IPS DF 6.9 (cell line): Measurements from ENCODE around the gene DUSP15.

Experiments
- DNase-seq: peaks from one replicate; pipeline ENCODE4 v3.0.0-alpha.2; 2013; ENCODE audit warnings: low read depth, low spot score
- H3K27ac ChIP-seq: one replicate; pipeline ENCODE4 v1.5.1; 2013; ENCODE audit warnings: low read length, control low read depth
- H3K27me3 ChIP-seq: 2 replicates; pipeline ENCODE4 v1.6.1; 2013; ENCODE audit warnings: mild to moderate bottlenecking, low read length; ENCODE audit not compliant: control insufficient read depth, insufficient read depth
- H3K36me3 ChIP-seq: 2 replicates; pipeline ENCODE4 v1.6.1; 2013; ENCODE audit warnings: low read length; ENCODE audit not compliant: control insufficient read depth, insufficient read depth
- H3K4me1 ChIP-seq: 2 replicates; pipeline ENCODE4 v1.6.1; 2013; ENCODE audit warnings: low read length; ENCODE audit not compliant: control insufficient read depth, insufficient read depth
- H3K4me3 ChIP-seq: 2 replicates; pipeline ENCODE4 v1.5.1; 2013; ENCODE audit warnings: mild to moderate bottlenecking, low read length
- H3K9me3 ChIP-seq: 2 replicates; pipeline ENCODE4 v1.6.1; 2013; ENCODE audit warnings: low read length, inconsistent platforms; ENCODE audit not compliant: control insufficient read depth, insufficient read depth
- WGBS: extraction: QIAGEN DNeasy Blood & Tissue Kit; methylation state at CpG from one replicate; pipeline ENCODE4 v1.1.7; 2013; ENCODE audit warnings: mixed read lengths, missing lambda C conversion rate; ENCODE audit not compliant: insufficient read length, insufficient coverage; 5-methylcytosine and 5-hydroxymethylcytosine counted together

The DUSP15 gene

DNA sequence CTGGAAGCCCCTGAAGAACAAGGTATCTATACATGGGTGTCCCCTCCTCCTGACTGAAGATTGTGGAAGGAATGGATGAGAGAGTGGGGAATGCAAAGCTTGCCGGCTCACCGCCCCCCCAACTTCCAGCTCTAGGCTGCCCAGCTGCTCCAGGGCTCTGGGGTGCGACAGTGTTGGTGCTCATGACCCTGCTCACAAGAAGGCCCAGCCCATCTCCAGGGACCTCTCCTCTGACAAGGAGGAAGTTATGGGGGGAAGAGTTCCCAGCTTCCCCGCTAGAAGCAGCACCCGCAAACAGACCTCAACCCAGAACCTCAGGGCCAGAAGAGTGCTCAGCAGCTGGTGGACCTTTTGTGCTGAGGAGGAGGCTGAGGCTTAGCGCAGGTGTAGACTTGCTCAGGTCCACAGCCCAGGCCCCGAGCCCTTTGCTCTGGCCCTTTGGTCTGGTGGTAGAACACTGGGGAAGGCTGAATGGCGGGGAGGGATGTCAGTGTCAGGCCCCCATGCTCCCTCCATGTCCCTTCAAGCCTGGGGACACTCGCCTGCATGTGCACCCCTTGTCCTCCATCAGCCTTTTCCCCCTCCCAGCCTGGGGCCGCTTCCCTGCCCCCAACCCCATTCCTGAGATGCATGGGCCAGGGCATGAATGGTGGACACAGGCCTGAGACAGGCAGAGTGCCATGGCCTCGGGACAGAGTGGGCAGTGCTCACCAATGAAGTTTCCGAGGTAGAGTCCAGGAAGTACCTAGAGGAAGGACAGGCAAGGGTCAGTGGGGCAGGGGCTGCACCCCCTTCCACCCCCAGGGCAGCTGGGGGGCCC is 1.3 kb downstream of the DUSP15 start:
- Histone ChIP-seq H3K4me1 (peaks cover 2% of the 10 kb centered on the region; the same call in 1 of the 2 replicates), H3K27ac (no peak overlapping the region), H3K9me3 (no peaks in the 10 kb centered on the region), H3K27me3 (peaks cover 20% of the 10 kb centered on the region), H3K36me3 (no peaks in the 10 kb centered on the region; the same call in 1 of the 2 replicates), H3K4me3 (no peak overlapping the region)
- WGBS = no CpG with 5 or more reads among the region's 12 CpGs
- no peak for DNase-seq

DNA sequence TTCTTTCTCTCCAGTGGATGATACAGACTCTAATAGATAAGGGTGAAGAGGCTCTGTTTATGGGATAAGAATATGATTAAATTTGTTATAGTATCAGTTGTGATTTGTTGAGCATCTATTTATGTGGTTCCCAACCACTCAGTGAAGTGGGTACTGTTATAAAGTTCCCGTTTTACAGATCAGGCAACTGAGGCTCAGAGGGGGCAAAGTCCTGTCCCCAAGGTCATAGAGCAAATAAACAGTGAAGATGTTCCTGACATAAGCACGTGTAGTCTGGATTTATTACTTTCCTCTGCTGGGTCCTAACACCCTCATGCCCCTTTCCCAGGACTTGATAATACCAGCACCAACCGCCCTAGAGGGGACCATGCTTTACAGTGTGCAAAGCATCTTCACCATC is 4.1 kb downstream of the DUSP15 start:
- no CpG with 5 or more reads among the region's 3 CpGs for WGBS
- no peak for DNase-seq
- H3K4me3 ChIP-seq = no peak overlapping the region
- peaks cover 19% of the 10 kb centered on the region for H3K27me3 ChIP-seq
- H3K9me3 ChIP-seq = no peaks in the 10 kb centered on the region
- H3K36me3 ChIP-seq = no peaks in the 10 kb centered on the region; the same call in 1 of the 2 replicates
- H3K27ac ChIP-seq = no peak overlapping the region
- H3K4me1 ChIP-seq = peaks cover 2% of the 10 kb centered on the region; the same call in 1 of the 2 replicates

DNA sequence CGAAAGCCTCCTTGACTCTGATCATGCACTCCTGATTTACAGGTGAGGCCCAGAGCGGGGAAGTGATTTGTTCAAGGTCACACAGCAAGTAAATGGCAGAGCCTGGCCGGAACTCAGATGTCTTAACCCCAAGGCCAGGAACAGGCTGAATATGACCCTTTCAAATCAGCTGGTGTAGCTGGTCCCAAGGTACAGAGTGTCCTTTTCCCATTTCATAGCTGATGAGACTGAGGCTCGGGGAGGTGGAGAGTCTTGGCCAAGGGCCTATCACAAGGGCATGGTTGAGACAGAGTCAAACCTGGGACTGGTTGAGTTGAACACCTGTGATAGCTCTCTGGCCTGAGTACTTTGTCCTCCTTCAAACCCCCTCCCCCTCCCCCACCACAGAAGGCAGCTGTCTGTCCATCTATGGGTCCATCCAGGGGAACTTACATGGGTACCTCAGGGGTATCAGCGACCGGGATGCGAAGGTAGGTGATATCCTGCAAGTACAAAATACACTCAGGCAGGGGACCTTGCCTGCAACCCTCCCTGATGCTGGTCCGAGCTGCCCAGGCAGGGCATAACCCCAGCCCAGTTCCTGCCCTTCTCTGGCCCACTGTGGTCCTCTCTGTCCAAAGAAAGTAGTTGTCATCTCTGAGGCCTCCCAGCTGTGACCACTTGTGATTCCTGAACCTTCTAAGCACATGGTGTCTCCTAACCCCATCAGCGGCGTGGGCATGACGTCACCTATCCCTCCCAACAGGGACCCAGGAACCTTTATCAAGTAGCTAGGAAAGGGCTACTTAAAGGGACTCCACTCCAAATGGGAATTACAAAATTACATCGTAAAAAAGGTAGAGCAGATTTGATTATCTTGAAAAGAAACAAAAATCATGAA is 5.6 kb downstream of the DUSP15 start:
- no peaks in the 10 kb centered on the region for H3K9me3 ChIP-seq
- no peaks in the 10 kb centered on the region; the same call in 1 of the 2 replicates for H3K4me1 ChIP-seq
- no peak for DNase-seq
- no peak overlapping the region for H3K4me3 ChIP-seq
- WGBS = no CpG with 5 or more reads among the region's 12 CpGs
- H3K36me3 ChIP-seq = no peaks in the 10 kb centered on the region
- peaks cover 13% of the 10 kb centered on the region for H3K27me3 ChIP-seq
- H3K27ac ChIP-seq = no peak overlapping the region

DNA sequence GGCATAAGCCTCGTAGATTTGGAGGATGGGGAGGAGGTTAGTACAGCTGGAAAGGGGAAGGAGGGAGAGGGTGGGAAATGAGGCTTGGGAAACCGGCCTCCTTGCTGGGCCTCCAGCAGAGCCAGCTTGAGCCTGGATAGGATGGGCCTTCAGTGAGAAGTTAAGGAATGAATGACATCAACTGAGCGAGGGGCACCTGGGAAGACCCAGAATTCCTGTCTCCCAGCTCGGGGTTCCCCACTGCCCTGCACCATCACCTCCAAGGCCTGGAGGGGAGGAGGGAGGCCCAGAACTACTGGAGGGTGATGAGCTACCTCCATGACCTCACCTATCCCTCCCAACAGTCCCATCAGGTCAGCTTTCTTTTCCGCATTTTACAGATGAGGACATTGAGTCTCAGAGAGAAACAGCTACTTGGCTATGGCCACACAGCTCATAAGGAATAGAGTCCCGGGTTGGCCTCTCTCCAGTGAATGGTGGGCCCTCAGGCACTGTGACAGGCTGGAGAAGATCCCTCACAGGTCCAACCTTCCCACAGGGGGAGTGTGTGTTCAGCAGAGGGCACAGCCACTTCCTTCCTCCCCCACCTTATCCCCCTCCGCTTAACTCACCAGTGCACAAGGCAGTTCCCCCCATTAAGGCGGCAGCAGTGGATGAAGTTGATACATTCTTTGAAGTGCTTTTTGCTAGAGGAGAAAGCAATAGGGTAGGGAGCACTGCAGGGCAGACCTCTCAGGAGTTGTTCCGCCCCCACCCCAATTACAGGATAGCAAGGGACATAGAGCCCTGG is 6.8 kb downstream of the DUSP15 start:
- H3K27ac ChIP-seq = no peak overlapping the region
- H3K9me3 ChIP-seq = no peaks in the 10 kb centered on the region
- no peak for DNase-seq
- no peak overlapping the region for H3K4me3 ChIP-seq
- H3K27me3 ChIP-seq = peaks cover 2% of the 10 kb centered on the region; the same call in 1 of the 2 replicates
- H3K36me3 ChIP-seq = no peaks in the 10 kb centered on the region
- WGBS = no CpG with 5 or more reads among the region's 9 CpGs
- H3K4me1 ChIP-seq = no peaks in the 10 kb centered on the region

DNA sequence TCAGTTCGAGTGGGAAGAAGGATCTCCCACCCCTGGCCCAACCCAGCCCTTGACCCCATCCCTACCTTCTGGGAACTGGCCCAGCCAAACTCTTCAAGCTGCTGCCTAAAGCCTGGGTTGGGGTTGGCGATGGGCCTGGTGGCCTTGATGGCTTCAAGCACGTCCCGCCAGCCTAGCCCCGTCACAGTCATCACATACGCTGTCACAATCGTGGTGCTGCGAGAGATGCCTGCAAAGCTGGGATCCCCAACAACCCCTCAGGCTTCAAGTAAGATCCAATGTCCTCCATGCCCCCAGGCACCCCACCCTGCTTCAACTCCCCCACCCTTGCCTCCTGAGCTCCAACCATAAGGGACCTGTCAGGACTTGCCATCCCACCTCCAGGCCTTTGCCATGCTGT is 7.8 kb downstream of the DUSP15 start:
- Histone ChIP-seq H3K27ac (no peak overlapping the region), H3K4me3 (no peak overlapping the region), H3K27me3 (0 out of 2 replicates have a peak, but pooled peaks cover 2% of the 10 kb centered on the region), H3K36me3 (no peaks in the 10 kb centered on the region), H3K4me1 (no peaks in the 10 kb centered on the region), H3K9me3 (no peaks in the 10 kb centered on the region)
- DNase-seq = no peak
- whole genome bisulfite sequencing = no CpG with 5 or more reads among the region's 8 CpGs

DNA sequence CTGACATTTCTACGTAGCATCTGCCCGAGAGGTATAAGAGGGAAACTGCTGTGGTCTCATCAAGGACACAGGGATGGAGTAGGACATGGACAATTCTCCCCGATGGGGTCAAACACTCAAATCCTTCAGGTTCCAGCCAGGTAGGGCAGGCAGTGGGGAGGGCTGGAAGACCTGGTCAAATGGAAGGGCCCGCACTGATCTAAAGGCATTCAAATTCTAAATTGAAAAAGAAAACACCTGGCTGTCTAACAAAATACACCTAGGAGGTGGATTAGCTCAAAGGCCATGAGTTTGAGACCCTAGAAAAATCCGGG is 8.2 kb downstream of the DUSP15 start:
- no CpG with 5 or more reads among the region's 5 CpGs for WGBS
- Histone ChIP-seq H3K4me1 (no peaks in the 10 kb centered on the region), H3K4me3 (peak overlapping the region; percentile 46; the same call in 1 of the 2 replicates), H3K27me3 (0 out of 2 replicates have a peak, but pooled peaks cover 2% of the 10 kb centered on the region), H3K36me3 (no peaks in the 10 kb centered on the region), H3K9me3 (no peaks in the 10 kb centered on the region), H3K27ac (no peak overlapping the region)
- no peak for DNase-seq

DNA sequence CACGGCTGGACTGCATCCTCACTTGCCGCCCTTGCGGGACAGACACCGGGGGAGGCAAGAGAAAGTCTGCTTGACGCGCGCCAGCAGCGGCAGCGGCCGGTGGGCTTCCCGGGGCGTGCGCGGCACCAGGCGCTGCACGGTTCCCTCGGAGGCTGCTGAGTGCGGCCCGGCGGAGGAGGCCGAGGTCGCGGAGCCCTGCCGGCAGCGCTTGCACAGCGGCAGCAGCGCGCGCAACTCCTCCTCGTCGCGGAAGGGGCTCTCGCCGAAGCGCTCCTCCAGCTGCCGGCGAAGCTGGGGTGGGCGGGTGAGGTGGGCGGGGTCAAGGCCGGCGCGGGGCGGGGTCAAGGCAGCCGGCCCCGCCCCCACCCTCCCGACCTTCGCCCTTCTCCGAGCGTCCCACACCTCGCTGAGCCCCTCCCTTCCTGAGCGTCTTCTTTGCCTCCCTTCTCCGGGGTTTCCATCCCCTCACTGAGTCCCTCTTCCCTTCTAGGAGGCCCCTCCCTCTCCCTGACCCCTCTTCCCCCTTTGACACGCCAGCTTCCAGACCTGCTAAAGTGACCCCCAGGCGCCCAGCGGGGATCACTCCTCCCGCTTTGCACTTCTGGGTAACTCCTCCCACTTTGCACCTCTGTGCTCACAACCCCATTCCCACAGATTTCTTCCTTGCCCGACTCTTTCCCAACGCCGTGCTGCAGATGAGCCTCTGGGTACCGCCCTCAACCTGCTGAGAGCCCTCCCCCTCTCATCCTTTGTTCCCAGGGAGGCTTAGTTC is 8.8 kb downstream of the DUSP15 start:
- Histone ChIP-seq H3K27ac (no peak overlapping the region), H3K27me3 (0 out of 2 replicates have a peak, but pooled peaks cover 2% of the 10 kb centered on the region), H3K4me3 (peak overlapping the region; percentile 52; the same call in 1 of the 2 replicates), H3K4me1 (0 out of 2 replicates have a peak, but pooled peaks cover under 1% of the 10 kb centered on the region), H3K36me3 (no peaks in the 10 kb centered on the region), H3K9me3 (no peaks in the 10 kb centered on the region)
- peak; percentile 81 for DNase-seq
- WGBS = no CpG with 5 or more reads among the region's 60 CpGs

DNA sequence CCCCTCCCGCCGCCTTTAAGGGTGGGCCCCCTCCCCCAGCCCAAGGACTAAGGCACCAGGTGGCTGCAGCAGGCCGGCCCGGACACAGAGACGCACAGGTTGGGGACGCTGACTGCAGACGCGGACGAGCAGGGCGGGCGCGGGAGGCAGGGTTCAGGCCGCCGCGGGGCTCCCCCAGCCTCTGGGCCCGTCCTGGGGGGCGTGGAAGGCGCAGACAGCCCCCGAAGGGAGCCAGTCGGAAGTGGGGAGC is 9.3 kb downstream of the DUSP15 start:
- WGBS = no CpG with 5 or more reads among the region's 20 CpGs
- H3K27ac ChIP-seq = no peak overlapping the region

DNA sequence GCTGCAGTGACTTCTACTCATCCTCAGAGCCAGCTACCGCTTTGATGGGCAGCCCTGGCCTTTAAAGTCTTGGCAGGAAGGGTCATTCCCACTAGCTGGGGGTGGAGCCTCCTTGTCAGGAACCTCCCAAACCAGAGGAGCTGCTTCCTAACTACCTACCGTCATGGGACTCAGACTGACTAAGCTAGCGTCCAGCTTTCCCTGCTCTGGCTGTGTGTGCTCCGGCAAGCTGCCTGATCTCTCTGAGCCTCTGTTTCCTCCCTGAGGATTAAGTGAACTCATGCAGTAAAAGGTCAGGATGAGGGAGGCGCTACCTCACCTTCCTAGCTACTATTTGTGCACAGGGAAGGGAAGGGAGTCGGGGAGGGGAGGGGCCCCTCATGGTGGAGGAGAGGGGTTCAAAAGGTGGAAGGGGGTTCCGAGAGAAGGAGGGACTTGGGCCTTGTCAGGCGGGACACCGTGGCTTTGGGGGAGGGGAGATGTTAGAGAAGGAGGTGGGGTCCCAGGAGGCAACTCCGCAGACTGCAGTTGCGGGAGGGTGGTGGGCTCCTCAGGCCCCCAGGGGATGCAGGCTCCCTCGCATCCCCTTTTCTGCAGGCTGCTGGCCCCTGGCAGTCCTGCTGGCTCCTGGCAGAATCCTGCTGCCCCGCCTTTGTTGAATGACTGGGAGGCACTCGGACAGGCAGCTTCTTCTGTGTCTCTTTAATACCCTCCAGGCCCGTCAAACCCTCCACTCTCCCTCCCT is 9.8 kb downstream of the DUSP15 start:
- Histone ChIP-seq H3K9me3 (no peaks in the 10 kb centered on the region), H3K27ac (no peak overlapping the region), H3K4me3 (peak overlapping the region; percentile 52; the same call in 1 of the 2 replicates), H3K36me3 (no peaks in the 10 kb centered on the region), H3K4me1 (0 out of 2 replicates have a peak, but pooled peaks cover 2% of the 10 kb centered on the region), H3K27me3 (0 out of 2 replicates have a peak, but pooled peaks cover 2% of the 10 kb centered on the region)
- no CpG with 5 or more reads among the region's 15 CpGs for WGBS
- DNase-seq = no peak

More for the DNA sequence above, 9.3 kb downstream of the DUSP15 start:
- H3K27me3 ChIP-seq = 0 out of 2 replicates have a peak, but pooled peaks cover 2% of the 10 kb centered on the region
- 0 out of 2 replicates have a peak, but pooled peaks cover 2% of the 10 kb centered on the region for H3K4me1 ChIP-seq
- peak overlapping the region; percentile 52; the same call in 1 of the 2 replicates for H3K4me3 ChIP-seq
- no peak for DNase-seq
- no peaks in the 10 kb centered on the region for H3K9me3 ChIP-seq
- no peaks in the 10 kb centered on the region for H3K36me3 ChIP-seq
